Vagina (tissue), 2 donors: ENCODE measurements around the gene ADRB1.

Source experiments
- CTCF ChIP-seq, 3 experiments: fragments of 450-650 bp in 2 of 3; fragments of 200-600 bp in 1 of 3; sonication (generic) in 1 of 3; IDR thresholded peaks; one replicate each; pipeline ENCODE4 v1.5.1; 2017 to 2019; ENCODE audit warnings: antibody characterized with exemption in 3 of 3, mild to moderate bottlenecking in 2 of 3, moderate library complexity in 2 of 3
- POLR2A ChIP-seq, 2 donors: fragments of 450-650 bp; IDR thresholded peaks; one replicate each; pipeline ENCODE4 v1.6.1; 2017; ENCODE audit warnings: antibody characterized with exemption in 2 of 2, mild to moderate bottlenecking in 2 of 2, moderate library complexity in 2 of 2

- TF ChIP-seq CTCF (IDR thresholded peaks at IDR 0.05) (no peak), POLR2A (IDR thresholded peaks at IDR 0.05) (no peak)
Observed at GRCh38 chr10:114077347-114077746, 33.7 kb downstream of the ADRB1 start.
